HepG2 (cell line): Measurements from ENCODE around the gene AP3D1. TPM values are rescaled to one million over a fixed set of nuclear protein-coding genes. Genes with fewer than 3 reads are reported as not detected.

Source experiments
- ARID4A ChIP-seq: sonication (generic); formaldehyde crosslinking; IDR thresholded peaks from 2 replicates; pipeline ENCODE4 v1.5.0; 2020; ENCODE audit warnings: mild to moderate bottlenecking, missing genetic modification reagents, borderline replicate concordance
- NR2F2 ChIP-seq: IDR thresholded peaks from 2 replicates; pipeline ENCODE4 v1.6.1; 2012; ENCODE audit warnings: low read depth, inconsistent platforms, borderline replicate concordance
- SMC3 ChIP-seq: IDR thresholded peaks from 2 replicates; pipeline ENCODE4 v1.6.1; 2011; ENCODE audit warnings: low read length, improper control_type of control experiment
- ZBTB7A ChIP-seq: sonication (generic); formaldehyde crosslinking; IDR thresholded peaks from 2 replicates; pipeline ENCODE4 v1.8.0; 2022; ENCODE audit warnings: mild to moderate bottlenecking, missing genetic modification reagents
- ZNF354B ChIP-seq: sonication (generic); formaldehyde crosslinking; IDR thresholded peaks from 2 replicates; pipeline ENCODE4 v1.8.0; 2022; ENCODE audit warnings: mild to moderate bottlenecking, missing genetic modification reagents
- ZNF605 ChIP-seq: sonication (generic); formaldehyde crosslinking; IDR thresholded peaks from 2 replicates; pipeline ENCODE4 v1.8.0; 2022; ENCODE audit warnings: mild to moderate bottlenecking, missing genetic modification reagents
- ZNF839 ChIP-seq: sonication (generic); formaldehyde crosslinking; IDR thresholded peaks from 2 replicates; pipeline ENCODE4 v1.4.0; 2020; ENCODE audit warnings: missing genetic modification reagents, mild to moderate bottlenecking, borderline replicate concordance
- polyA plus RNA-seq, 8 experiments: library from polyadenylated mRNA; depleted of rRNA in 3 of 8; stranded (reverse) in 7 of 8; unstranded in 1 of 8; fragments of >200 nt; fragmentation: Illumina TruSeq in 4 of 8; extraction: Trizol in 4 of 8; gene quantifications; 2 replicates each; pipeline versions ENCODE4 v1.2.1 to v1.2.3, GENCODE V29; 2011 to 2016; ENCODE audit warnings: low read depth in 4 of 8, missing spikeins in 1 of 8, mixed read lengths in 1 of 8; ENCODE audit not compliant: insufficient read depth in 1 of 8
- total RNA-seq, 5 experiments: library from RNA; depleted of rRNA; stranded (reverse); fragments of >200 nt; fragmentation: Illumina TruSeq; extraction: Trizol; gene quantifications; 2 replicates each; pipeline ENCODE4 v1.2.3, GENCODE V29; 2016; ENCODE audit warnings: low read depth in 1 of 5
- TF ChIP-seq, protein P1 (sequence below): sonication (generic); formaldehyde crosslinking; IDR thresholded peaks from 2 replicates; pipeline ENCODE4; 2020; ENCODE audit warnings: missing genetic modification reagents, mild to moderate bottlenecking, borderline replicate concordance
- TF ChIP-seq, protein P2 (sequence below): sonication (generic); formaldehyde crosslinking; IDR thresholded peaks from 2 replicates; pipeline ENCODE4 v1.4.0; 2020; ENCODE audit warnings: missing genetic modification reagents
- TF ChIP-seq, protein P3 (sequence below): sonication (generic); formaldehyde crosslinking; IDR thresholded peaks from 2 replicates; pipeline ENCODE4 v1.8.1; 2023; ENCODE audit warnings: missing genetic modification reagents, inconsistent platforms, borderline replicate concordance

AP3D1 gene
- total and polyA plus RNA-seq, 2 of the 13 experiments (the other 11 are each of a cell fraction or from before 2014, with no cell fraction given), result 68.0 to 82.6 TPM

DNA sequence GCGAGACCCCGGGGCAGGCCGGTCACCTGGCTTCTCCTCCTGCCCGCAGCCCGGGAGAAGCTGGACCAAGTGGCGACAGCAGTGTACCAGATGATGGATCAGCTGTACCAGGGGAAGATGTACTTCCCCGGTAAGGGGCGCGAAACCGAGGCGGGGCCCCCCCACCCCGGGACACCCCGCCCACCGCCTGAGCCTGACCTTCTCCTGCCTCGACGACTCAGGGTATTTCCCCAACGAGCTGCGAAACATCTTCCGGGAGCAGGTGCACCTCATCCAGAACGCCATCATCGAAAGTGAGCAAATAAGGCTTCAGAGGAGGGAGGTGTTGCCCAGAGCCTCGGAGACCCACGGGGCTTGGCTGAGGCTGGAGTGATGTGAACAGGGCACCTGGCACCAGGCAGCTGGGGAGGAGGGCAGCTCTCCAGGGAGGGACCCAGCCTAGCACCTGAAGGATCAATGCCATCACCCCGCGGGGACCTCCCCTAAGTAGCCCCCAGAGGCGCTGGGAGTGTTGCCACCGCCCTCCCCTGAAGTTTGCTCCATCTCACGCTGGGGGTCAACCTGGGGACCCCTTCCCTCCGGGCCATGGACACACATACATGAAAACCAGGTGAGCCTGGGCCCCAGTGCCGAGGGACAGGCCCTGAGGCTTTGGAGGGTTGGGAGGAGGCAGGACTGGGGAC is 54.0 kb downstream of the AP3D1 start (continued):
- TF ChIP-seq, protein P1, sequence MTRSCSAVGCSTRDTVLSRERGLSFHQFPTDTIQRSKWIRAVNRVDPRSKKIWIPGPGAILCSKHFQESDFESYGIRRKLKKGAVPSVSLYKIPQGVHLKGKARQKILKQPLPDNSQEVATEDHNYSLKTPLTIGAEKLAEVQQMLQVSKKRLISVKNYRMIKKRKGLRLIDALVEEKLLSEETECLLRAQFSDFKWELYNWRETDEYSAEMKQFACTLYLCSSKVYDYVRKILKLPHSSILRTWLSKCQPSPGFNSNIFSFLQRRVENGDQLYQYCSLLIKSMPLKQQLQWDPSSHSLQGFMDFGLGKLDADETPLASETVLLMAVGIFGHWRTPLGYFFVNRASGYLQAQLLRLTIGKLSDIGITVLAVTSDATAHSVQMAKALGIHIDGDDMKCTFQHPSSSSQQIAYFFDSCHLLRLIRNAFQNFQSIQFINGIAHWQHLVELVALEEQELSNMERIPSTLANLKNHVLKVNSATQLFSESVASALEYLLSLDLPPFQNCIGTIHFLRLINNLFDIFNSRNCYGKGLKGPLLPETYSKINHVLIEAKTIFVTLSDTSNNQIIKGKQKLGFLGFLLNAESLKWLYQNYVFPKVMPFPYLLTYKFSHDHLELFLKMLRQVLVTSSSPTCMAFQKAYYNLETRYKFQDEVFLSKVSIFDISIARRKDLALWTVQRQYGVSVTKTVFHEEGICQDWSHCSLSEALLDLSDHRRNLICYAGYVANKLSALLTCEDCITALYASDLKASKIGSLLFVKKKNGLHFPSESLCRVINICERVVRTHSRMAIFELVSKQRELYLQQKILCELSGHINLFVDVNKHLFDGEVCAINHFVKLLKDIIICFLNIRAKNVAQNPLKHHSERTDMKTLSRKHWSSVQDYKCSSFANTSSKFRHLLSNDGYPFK, result 0 out of 2 replicates have a peak, but pooled peaks have one; percentile 3
- TF ChIP-seq NR2F2 (no peak), ZNF605 (CRISPR knock-in tag) (no peak), ZNF839 (CRISPR knock-in tag) (no peak), ZNF354B (CRISPR knock-in tag) (no peak), ZBTB7A (CRISPR knock-in tag) (no peak), ARID4A (no peak), SMC3 (no peak)
- TF ChIP-seq, protein P2, sequence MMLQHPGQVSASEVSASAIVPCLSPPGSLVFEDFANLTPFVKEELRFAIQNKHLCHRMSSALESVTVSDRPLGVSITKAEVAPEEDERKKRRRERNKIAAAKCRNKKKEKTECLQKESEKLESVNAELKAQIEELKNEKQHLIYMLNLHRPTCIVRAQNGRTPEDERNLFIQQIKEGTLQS (CRISPR knock-in tag), result no peak
- TF ChIP-seq, protein P3, sequence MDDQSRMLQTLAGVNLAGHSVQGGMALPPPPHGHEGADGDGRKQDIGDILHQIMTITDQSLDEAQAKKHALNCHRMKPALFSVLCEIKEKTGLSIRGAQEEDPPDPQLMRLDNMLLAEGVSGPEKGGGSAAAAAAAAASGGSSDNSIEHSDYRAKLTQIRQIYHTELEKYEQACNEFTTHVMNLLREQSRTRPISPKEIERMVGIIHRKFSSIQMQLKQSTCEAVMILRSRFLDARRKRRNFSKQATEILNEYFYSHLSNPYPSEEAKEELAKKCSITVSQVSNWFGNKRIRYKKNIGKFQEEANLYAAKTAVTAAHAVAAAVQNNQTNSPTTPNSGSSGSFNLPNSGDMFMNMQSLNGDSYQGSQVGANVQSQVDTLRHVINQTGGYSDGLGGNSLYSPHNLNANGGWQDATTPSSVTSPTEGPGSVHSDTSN (CRISPR knock-in tag), result no peak
